Mucosa of descending colon (tissue), 3 donors: ENCODE results near the gene RAB19. TPM values are rescaled to one million over a fixed set of nuclear protein-coding genes. Genes with fewer than 3 reads are reported as not detected.

Source experiments
- ATAC-seq: fragments of 200-7000 bp; cut with Tn5 transposase; one replicate; pipeline ENCODE4 v1.9.1; 2020; ENCODE audit warnings: mild to moderate bottlenecking, moderate library complexity
- DNase-seq, 3 donors: peaks; one replicate each; pipeline ENCODE4 v3.0.0-alpha.2; 2020
- H3K36me3 ChIP-seq: fragments of 200-600 bp; one replicate; pipeline ENCODE4 v1.8.0; 2021; ENCODE audit warnings: low read depth, mild to moderate bottlenecking
- H3K4me1 ChIP-seq: fragments of 200-600 bp; one replicate; pipeline ENCODE4 v1.8.0; 2021; ENCODE audit warnings: low read depth, mild to moderate bottlenecking
- H3K4me3 ChIP-seq: fragments of 200-600 bp; one replicate; pipeline ENCODE4 v1.8.0; 2021; ENCODE audit warnings: mild to moderate bottlenecking
- H3K9me3 ChIP-seq: fragments of 200-600 bp; one replicate; pipeline ENCODE4 v1.8.0; 2021; ENCODE audit warnings: mild to moderate bottlenecking
- intact Hi-C, 2 donors: fragments of 100-400 bp; cut with DNase I in 1 of 2; cut with micrococcal nuclease in 1 of 2; formaldehyde crosslinking; loops; one replicate each; pipeline versions ENCODE4 v1.11.0 to v1.11.1; 2022; cut with DNase I, micrococcal nuclease
- total RNA-seq, 3 donors: library from RNA; stranded (reverse); fragmentation: NEBNext Ultra II Directional in 2 of 3; extraction: Animal tissue kit (Norgen Biotek cat#: 25700) in 2 of 3; gene quantifications; one replicate each; pipeline versions ENCODE4 v1.2.1 to v1.2.4, GENCODE V29; 2021 to 2023
- TF ChIP-seq, protein P1 (sequence below): fragments of 200-600 bp; IDR thresholded peaks from one replicate; pipeline ENCODE4 v1.8.0; 2022; ENCODE audit warnings: antibody characterized with exemption, mild to moderate bottlenecking
- donor health status: DM: no; HTN: no; CAD: no; lungs with moderate emphysema.
- donor health status: DM: no; HTN: no; CAD: no.
- donor health status: DM: no; HTN: yes; CAD: no.

The RAB19 gene
- total RNA-seq, 3 donors from 2014 or later, result 7.3 to 22.0 (median 21.5) TPM

DNA sequence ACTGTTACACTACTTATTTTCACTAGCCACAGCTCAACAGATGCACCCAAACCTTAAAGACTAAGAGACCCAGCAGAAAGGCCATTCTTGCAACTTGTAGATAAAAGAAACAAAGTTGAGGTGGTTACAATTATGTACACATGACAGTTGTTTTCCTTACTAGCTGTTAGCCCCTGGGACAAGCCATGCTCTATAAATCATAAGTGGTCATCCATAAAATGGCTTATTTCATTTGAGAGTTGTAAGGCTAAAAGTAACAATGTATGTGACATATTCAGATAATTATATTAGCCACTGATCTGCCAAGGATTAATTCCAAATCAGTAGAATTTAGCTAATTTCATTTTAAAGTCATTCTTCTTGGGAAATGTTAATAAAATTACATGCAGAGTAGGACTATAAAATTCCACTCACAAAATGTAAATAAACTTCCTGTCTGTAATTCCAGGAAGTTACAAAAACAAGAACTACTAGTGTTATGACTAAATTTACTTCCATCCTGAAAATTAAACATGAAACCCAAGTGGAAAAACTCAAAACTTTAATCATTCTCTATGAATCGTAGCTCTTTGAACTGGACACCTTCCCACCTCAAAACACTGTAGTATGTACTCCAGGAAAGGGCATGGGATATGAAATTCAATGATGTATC is 18.8 kb upstream of the RAB19 start:
- no peak for ATAC-seq
- TF ChIP-seq, protein P1, sequence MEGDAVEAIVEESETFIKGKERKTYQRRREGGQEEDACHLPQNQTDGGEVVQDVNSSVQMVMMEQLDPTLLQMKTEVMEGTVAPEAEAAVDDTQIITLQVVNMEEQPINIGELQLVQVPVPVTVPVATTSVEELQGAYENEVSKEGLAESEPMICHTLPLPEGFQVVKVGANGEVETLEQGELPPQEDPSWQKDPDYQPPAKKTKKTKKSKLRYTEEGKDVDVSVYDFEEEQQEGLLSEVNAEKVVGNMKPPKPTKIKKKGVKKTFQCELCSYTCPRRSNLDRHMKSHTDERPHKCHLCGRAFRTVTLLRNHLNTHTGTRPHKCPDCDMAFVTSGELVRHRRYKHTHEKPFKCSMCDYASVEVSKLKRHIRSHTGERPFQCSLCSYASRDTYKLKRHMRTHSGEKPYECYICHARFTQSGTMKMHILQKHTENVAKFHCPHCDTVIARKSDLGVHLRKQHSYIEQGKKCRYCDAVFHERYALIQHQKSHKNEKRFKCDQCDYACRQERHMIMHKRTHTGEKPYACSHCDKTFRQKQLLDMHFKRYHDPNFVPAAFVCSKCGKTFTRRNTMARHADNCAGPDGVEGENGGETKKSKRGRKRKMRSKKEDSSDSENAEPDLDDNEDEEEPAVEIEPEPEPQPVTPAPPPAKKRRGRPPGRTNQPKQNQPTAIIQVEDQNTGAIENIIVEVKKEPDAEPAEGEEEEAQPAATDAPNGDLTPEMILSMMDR, result no peak
- intact Hi-C loops, result no loop called here

DNA sequence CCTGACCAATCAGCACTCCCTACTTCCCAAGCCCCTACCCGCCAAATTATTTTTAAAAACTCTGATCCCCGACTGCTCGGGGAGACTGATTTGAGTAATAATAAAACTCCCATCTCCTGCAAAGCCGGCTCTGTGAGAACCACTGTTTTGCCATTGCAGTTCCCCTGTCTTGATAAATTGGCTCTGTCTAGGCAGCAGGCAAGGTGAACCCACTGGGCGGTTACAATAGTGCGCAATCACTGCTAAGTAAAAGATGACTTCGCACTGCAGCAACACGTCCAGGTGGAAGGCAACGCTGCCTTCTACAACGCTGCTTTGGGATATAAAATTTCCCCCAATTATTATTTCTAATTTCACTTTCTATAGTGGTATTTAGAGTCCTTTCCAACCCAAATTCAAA is 14.4 kb upstream of the RAB19 start:
- Histone ChIP-seq H3K9me3 (no peaks in the 10 kb centered on the region), H3K36me3 (no peaks in the 10 kb centered on the region), H3K4me1 (peaks cover 10% of the 10 kb centered on the region), H3K4me3 (no peak overlapping the region)
- TF ChIP-seq, protein P1, result no peak
- intact Hi-C loops, result no loop called here
- no peak for DNase-seq
- ATAC-seq, result no peak

More for the DNA sequence above, 18.8 kb upstream of the RAB19 start:
- Histone ChIP-seq H3K4me1 (peaks cover 10% of the 10 kb centered on the region), H3K4me3 (no peak overlapping the region), H3K9me3 (no peaks in the 10 kb centered on the region), H3K36me3 (no peaks in the 10 kb centered on the region)
- DNase-seq, result no peak

DNA sequence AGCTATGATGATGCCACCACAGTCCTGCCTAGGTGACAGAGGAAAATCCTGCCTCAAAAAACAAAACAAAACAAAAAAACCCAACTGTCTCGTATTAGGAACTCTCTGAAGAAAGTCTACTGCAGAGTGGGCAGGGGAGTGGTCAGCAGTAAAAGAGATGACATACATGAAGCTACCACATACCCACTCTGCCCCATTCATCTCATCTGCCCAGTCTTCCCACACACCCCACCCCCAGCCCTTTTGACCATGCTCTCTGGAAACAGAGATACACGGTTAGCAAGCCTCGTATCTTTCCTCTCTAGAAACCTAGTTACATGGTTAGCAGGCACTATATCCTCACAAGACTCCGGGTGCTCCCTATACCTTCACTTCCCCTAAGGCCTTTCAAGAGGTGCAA is 13.8 kb upstream of the RAB19 start:
- DNase-seq, result no peak
- Histone ChIP-seq H3K36me3 (no peaks in the 10 kb centered on the region), H3K9me3 (no peaks in the 10 kb centered on the region), H3K4me1 (peaks cover 7% of the 10 kb centered on the region), H3K4me3 (no peak overlapping the region)
- TF ChIP-seq, protein P1, result no peak
- peak; percentile 12 for ATAC-seq
- intact Hi-C loops, result no loop called here

DNA sequence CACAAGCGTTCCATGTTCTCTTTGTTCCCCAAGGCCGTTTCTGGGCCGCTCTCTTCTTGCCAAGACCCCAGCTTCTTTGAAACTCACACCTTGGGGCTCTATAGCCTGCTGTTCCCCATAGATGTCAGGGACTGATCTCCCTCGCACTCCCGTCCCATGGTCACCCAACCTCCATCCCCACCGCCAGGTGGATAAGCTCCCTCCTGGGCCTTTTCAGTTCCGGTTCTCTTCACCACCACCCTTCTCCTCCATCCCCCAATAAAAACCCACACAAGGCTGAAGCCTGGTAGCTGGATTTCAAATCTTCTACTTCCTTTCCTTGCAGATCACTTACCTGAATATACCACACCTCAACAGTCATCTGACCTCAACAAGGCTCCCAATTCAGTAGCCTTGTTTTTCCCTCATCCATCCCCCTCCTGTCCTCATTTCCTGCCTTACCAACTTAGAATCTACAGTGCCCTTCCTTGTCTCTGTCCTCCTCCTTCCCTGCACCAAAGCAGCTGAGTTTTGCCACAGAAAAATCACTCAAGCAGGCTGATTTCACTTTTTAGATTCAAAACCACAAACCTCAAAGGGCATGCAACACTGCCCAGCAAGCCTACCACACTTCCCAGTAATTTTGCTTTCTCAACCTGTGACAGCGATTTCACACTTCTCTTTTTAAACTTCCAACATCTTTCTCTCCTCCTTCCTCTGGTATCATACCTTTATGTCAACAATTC is 13.2 kb upstream of the RAB19 start:
- peak; percentile 28 for ATAC-seq
- Histone ChIP-seq H3K9me3 (no peaks in the 10 kb centered on the region), H3K4me3 (no peak overlapping the region), H3K4me1 (peaks cover 1% of the 10 kb centered on the region), H3K36me3 (no peaks in the 10 kb centered on the region)
- intact Hi-C loops, result no loop called here
- no peak for DNase-seq
- TF ChIP-seq, protein P1, result no peak

DNA sequence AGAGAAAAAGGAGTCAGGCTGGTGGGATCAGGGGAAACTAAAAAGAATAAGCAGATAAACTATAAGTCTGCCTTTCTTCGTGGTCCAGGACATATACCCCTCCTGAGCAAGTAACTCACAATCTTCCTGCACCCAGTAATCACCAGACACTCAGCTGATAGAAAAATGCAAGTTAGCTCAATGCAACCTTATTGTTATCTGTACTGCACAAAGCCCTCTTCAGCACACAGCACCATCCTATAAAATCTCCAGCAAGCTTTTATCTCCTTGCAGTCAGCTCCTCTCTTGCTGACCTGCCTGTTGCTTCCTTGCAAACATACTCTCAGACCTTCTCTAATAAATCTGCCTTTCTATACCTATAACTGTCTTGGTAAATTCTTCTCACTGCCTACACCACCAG is 12.2 kb upstream of the RAB19 start:
- intact Hi-C loops, result no loop called here
- Histone ChIP-seq H3K4me3 (no peak overlapping the region), H3K9me3 (no peaks in the 10 kb centered on the region), H3K4me1 (peaks cover 4% of the 10 kb centered on the region), H3K36me3 (no peaks in the 10 kb centered on the region)
- no peak for DNase-seq
- TF ChIP-seq, protein P1, result no peak
- ATAC-seq, result no peak
